Breast epithelium (tissue), 4 donors: ENCODE data around the gene BCAN. TPM values are rescaled to one million over a fixed set of nuclear protein-coding genes. Genes with fewer than 3 reads are reported as not detected.
A peak's percentile ranks its signal among the peaks of the same experiment; 100 is the strongest.

Experiments used
- DNase-seq, 2 donors: peaks; one replicate each; pipeline ENCODE4 v3.0.0-alpha.2; 2019; ENCODE audit warnings: low spot score in 2 of 2
- H3K27ac ChIP-seq, 2 donors: fragments of 200-600 bp; sonication (generic) in 1 of 2; one replicate each; pipeline ENCODE4 v1.5.1; 2016 to 2019; ENCODE audit warnings: mild to moderate bottlenecking in 1 of 2
- H3K27me3 ChIP-seq, 2 donors: fragments of 200-600 bp; sonication (generic) in 1 of 2; one replicate each; pipeline versions ENCODE4 v1.5.1 to v1.6.0; 2017 to 2019; ENCODE audit warnings: control low read depth in 1 of 2, mild to moderate bottlenecking in 1 of 2
- H3K36me3 ChIP-seq: fragments of 200-600 bp; one replicate; pipeline ENCODE4 v1.5.1; 2019
- H3K4me1 ChIP-seq, 2 donors: fragments of 200-600 bp; sonication (generic); one replicate each; pipeline ENCODE4 v1.5.1; 2016 to 2019; ENCODE audit warnings: control low read depth in 1 of 2
- H3K4me3 ChIP-seq, 3 donors: fragments of 200-600 bp; sonication (generic); 1 replicate in 2 of 3; 2 replicates in 1 of 3; pipeline ENCODE4 v1.5.1; 2016 to 2019; ENCODE audit warnings: mild to moderate bottlenecking in 3 of 3, moderate library complexity in 2 of 3
- H3K9me3 ChIP-seq, 2 donors: fragments of 200-600 bp; sonication (generic) in 1 of 2; one replicate each; pipeline ENCODE4 v1.5.1; 2016 to 2019; ENCODE audit warnings: control low read depth in 1 of 2
- POLR2A ChIP-seq: fragments of 450-650 bp; IDR thresholded peaks from one replicate; pipeline ENCODE4 v1.6.1; 2016; ENCODE audit warnings: antibody characterized with exemption, mild to moderate bottlenecking, moderate library complexity
- POLR2AphosphoS5 ChIP-seq, 3 donors: sonication (generic); formaldehyde crosslinking; IDR thresholded peaks; one replicate each; pipeline ENCODE4 v1.6.1; 2017; ENCODE audit warnings: antibody characterized with exemption in 3 of 3
- intact Hi-C: fragments of 100-400 bp; cut with DNase I; formaldehyde crosslinking; loops from one replicate; pipeline ENCODE4 v1.15.1; 2023; ENCODE audit warnings: low total_unique reads
- total RNA-seq, 3 donors: library from RNA; depleted of rRNA; stranded (reverse); fragments of >200 nt; gene quantifications; one replicate each; pipeline ENCODE4 v1.1.0, GENCODE V29; 2016
- TF ChIP-seq, protein P1 (sequence below), 3 donors: fragments of 450-650 bp; IDR thresholded peaks; one replicate each; pipeline ENCODE4 v1.5.1; 2016 to 2017; ENCODE audit warnings: antibody characterized with exemption in 3 of 3, mild to moderate bottlenecking in 3 of 3, moderate library complexity in 3 of 3

BCAN gene
- total RNA-seq, 3 donors from 2014 or later: 0.44 TPM; not detected in 2

DNA sequence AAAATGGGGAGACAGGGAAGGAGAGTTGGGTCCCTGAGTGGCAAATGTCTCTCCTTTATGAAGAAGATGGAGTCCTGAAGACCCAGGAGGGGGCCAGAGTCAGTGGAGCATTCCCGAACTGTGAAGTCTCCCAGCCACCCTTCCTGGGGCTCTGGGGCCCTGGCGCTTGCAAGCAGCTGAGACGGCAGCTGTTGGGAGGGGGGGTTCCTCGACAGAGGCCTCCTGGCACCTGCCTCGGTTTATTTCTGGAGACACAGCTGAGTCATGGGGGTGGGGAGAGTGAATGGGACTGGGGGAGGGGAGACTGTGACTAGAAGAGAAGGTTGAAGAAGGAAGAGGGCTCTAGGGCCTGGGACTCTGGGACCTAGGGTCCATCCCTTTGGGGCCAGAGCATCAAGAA, 21.3 kb downstream of the BCAN start:
- no peak overlapping the region for H3K4me3 ChIP-seq
- intact Hi-C loops: loop anchor here (10.0 kb wide), 1 partner anchor 168 kb away; no protein-coding TSS in a partner anchor
- DNase-seq: no peak
- peaks cover 26 to 44% of the 10 kb centered on the region in 2 donors for H3K4me1 ChIP-seq
- no peaks in the 10 kb centered on the region for H3K36me3 ChIP-seq
- TF ChIP-seq POLR2AphosphoS5 (IDR thresholded peaks at IDR 0.05): no peak
- TF ChIP-seq, protein P1, sequence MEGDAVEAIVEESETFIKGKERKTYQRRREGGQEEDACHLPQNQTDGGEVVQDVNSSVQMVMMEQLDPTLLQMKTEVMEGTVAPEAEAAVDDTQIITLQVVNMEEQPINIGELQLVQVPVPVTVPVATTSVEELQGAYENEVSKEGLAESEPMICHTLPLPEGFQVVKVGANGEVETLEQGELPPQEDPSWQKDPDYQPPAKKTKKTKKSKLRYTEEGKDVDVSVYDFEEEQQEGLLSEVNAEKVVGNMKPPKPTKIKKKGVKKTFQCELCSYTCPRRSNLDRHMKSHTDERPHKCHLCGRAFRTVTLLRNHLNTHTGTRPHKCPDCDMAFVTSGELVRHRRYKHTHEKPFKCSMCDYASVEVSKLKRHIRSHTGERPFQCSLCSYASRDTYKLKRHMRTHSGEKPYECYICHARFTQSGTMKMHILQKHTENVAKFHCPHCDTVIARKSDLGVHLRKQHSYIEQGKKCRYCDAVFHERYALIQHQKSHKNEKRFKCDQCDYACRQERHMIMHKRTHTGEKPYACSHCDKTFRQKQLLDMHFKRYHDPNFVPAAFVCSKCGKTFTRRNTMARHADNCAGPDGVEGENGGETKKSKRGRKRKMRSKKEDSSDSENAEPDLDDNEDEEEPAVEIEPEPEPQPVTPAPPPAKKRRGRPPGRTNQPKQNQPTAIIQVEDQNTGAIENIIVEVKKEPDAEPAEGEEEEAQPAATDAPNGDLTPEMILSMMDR (IDR thresholded peaks at IDR 0.05): no peak
- no peak for TF ChIP-seq POLR2A
- H3K9me3 ChIP-seq: no peaks in the 10 kb centered on the region
- H3K27me3 ChIP-seq: no peaks in the 10 kb centered on the region
- H3K27ac ChIP-seq: peak overlapping the region; percentile 86 to 94

DNA sequence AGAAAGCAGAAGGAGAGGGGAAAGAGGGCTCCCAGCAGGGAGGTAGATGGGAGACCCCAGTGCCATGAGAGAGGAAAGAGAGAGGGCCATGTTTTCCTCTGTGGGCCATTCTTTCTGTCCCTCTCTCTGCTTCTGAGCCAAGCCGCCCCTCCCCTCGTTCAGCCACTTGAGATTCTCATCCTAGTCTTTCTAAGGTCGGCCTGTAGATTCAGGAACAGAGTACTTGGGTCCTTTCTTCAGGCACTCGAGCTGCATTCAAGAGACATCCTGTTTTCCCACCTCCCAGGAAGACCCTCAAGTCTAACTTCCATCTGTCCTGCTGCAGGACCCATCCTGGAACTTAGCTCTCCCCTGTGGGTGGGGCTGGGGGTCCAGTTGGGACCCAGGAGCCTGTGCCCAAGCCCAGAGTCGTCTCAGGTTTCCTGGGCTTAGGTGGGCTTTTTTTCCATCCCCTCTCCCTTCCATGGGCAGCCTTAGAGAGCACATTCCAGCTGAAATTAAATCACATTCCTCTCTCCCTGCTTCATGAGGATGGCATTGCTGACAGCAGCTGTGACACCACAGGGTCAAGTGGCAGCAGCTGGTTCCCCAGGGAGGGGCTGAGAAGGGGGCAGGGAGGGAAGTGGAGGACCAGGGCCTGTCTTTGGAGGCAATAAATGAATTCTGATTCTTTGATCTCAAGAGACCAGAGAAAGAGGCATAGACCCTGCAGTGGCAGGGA, 22.3 kb downstream of the BCAN start:
- Histone ChIP-seq H3K27me3 (no peaks in the 10 kb centered on the region), H3K9me3 (no peaks in the 10 kb centered on the region), H3K36me3 (no peaks in the 10 kb centered on the region), H3K4me3 (peak overlapping the region in 1 of 3 donors; percentile 5), H3K27ac (peak overlapping the region; percentile 85 to 86), H3K4me1 (peaks cover 32 to 52% of the 10 kb centered on the region in 2 donors)
- intact Hi-C loops: loop anchor here (10.0 kb wide), 1 partner anchor 169 kb away; no protein-coding TSS in a partner anchor
- DNase-seq: no peak
- TF ChIP-seq POLR2AphosphoS5 (IDR thresholded peaks at IDR 0.05) (no peak), POLR2A (no peak)
- TF ChIP-seq, protein P1 (IDR thresholded peaks at IDR 0.05): no peak

DNA sequence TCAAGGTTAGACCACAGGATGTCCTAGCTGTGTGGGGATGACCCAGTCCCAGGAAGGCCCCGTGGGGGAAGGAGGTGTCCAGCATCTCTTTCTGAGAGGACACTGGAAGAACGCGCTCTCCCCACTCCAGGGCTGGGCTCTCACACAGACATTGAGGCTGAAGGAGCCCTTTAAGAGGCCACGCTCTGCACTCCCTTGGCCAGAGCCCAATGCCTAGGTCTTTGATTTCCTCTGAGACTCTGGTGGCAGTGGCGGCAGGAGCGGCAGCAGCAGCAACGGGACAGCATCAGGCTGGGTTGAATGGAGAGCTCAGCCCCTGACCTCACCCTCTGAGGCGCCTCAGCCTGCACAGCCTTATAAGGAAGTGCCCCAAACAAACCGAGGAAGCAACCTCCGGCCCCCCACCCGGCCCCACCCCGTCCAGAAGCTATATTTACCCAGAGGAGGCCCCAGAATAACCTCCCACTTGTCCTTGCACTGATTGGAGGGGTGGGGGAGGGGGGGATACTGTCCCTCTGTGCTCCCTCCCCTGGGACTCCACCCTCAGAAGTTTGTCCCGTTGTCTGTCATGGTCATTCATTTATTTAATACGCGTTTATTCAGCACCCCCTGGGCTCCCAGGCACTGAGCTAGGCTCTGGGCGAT, 23.0 kb downstream of the BCAN start:
- Histone ChIP-seq H3K9me3 (no peaks in the 10 kb centered on the region), H3K27ac (peak overlapping the region; percentile 85 to 86), H3K36me3 (no peaks in the 10 kb centered on the region), H3K4me3 (peak overlapping the region in 1 of 3 donors; percentile 5), H3K4me1 (peaks cover 29 to 45% of the 10 kb centered on the region in 2 donors), H3K27me3 (no peaks in the 10 kb centered on the region)
- DNase-seq: no peak
- TF ChIP-seq, protein P1 (IDR thresholded peaks at IDR 0.05): no peak
- TF ChIP-seq POLR2A (no peak), POLR2AphosphoS5 (IDR thresholded peaks at IDR 0.05) (no peak)
- intact Hi-C loops: loop anchor here (10.0 kb wide), 1 partner anchor 170 kb away; no protein-coding TSS in a partner anchor

DNA sequence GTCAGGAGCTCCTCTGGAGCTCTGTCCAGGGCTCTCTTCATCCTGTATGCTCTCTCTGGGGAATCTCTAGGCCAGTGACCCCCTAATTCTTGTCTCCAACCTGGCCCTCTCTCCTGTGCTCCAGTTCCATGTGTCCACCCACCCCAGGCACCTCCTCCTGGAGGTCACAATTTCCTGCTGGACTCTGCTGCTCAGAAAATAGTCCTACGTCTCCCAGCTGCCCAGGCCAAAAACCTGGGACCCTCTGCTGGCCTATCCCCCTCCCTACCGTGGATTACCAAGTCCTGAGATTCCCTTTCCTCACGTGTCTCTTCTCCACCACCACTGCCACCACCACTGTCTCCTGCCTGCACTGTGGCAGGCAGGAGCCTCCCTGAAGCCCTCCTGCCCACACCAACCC, 23.6 kb downstream of the BCAN start:
- H3K4me1 ChIP-seq: peaks cover 28 to 40% of the 10 kb centered on the region in 2 donors
- intact Hi-C loops: loop anchor here (10.0 kb wide), 1 partner anchor 171 kb away; no protein-coding TSS in a partner anchor
- H3K36me3 ChIP-seq: no peaks in the 10 kb centered on the region
- TF ChIP-seq POLR2AphosphoS5 (IDR thresholded peaks at IDR 0.05): no peak
- no peak for DNase-seq
- H3K4me3 ChIP-seq: no peak overlapping the region
- H3K27me3 ChIP-seq: no peaks in the 10 kb centered on the region
- H3K27ac ChIP-seq: peak overlapping the region; percentile 85 to 86
- H3K9me3 ChIP-seq: no peaks in the 10 kb centered on the region

DNA sequence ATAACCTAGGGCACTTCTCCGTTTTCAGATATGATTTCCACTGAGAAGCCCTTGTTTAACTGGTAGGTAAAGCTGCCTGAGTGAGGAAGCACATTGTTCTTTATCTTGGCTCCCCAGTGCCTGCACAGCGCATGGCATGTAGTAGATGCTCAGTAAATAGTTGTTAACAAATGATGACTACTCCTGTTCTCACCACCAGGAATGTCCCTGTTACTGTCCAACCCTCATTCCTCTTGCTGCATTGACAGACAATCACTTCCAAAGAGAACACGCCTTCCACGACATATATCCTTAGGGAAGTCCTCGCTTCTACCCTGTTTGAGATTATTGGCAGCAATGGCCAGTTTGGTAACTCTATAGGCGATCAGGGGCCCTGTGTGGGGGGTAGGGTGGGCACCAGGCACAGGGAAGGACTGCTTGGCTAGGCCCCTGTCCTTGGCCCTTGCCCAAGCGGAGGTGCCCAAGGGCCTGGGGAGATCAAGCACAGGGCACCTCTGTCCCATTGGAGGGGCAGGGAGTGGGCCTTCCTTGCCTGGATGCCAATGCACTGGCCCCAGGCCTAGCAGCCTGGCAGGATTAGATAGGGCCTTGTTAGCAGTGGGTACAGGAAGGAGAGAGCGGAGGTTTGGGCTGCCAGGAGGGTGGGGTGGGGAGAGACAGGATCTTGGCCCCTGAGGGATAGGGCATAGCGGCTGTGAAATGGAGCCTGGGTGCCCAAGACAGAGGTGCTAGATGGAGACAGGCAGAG, 25.1 kb downstream of the BCAN start:
- no peaks in the 10 kb centered on the region for H3K9me3 ChIP-seq
- peaks cover 23 to 29% of the 10 kb centered on the region in 2 donors for H3K4me1 ChIP-seq
- DNase-seq: no peak
- TF ChIP-seq POLR2AphosphoS5 (IDR thresholded peaks at IDR 0.05) (no peak), POLR2A (no peak)
- TF ChIP-seq, protein P1 (IDR thresholded peaks at IDR 0.05): no peak
- H3K27ac ChIP-seq: peak overlapping the region; percentile 86 to 96
- peak overlapping the region in 1 of 3 donors; percentile 15 for H3K4me3 ChIP-seq
- H3K36me3 ChIP-seq: no peaks in the 10 kb centered on the region
- no peaks in the 10 kb centered on the region for H3K27me3 ChIP-seq
- intact Hi-C loops: loop anchor here (10.0 kb wide), 1 partner anchor 172 kb away; no protein-coding TSS in a partner anchor
